Stimulated activated effector memory CD8-positive, alpha-beta T cell treated with anti-CD3 and anti-CD28 coated beads, Interleukin-12 subunit alpha, Interleukin-12 subunit beta, amount 100 ng/mL, for 72 hours (primary cell): ENCODE results near the gene XDH.
A peak's percentile ranks its signal among the peaks of the same experiment; 100 is the strongest.

Experiments
- ATAC-seq: fragments of 150-1000 bp; cut with Tn5 transposase; 2 replicates; pipeline ENCODE4 v1.10.0; 2021
- DNase-seq, 2 donors: peaks; one replicate each; pipeline ENCODE4 v3.0.0; 2021 to 2022; ENCODE audit warnings: low spot score in 2 of 2
- H3K27ac Mint-ChIP-seq: one replicate; pipeline ENCODE4 v1.8.0; 2022; ENCODE audit warnings: mild to moderate bottlenecking, mixed read lengths
- H3K36me3 Mint-ChIP-seq: one replicate; pipeline ENCODE4 v1.8.0; 2022; ENCODE audit warnings: mild to moderate bottlenecking, mixed read lengths
- H3K4me1 Mint-ChIP-seq: one replicate; pipeline ENCODE4 v1.8.0; 2022; ENCODE audit warnings: mixed read lengths
- H3K4me3 Mint-ChIP-seq: one replicate; pipeline ENCODE4 v1.8.0; 2022; ENCODE audit warnings: mild to moderate bottlenecking, mixed read lengths
- H3K9me3 Mint-ChIP-seq: one replicate; pipeline ENCODE4 v1.8.0; 2022; ENCODE audit warnings: mixed read lengths

Gene XDH

DNA sequence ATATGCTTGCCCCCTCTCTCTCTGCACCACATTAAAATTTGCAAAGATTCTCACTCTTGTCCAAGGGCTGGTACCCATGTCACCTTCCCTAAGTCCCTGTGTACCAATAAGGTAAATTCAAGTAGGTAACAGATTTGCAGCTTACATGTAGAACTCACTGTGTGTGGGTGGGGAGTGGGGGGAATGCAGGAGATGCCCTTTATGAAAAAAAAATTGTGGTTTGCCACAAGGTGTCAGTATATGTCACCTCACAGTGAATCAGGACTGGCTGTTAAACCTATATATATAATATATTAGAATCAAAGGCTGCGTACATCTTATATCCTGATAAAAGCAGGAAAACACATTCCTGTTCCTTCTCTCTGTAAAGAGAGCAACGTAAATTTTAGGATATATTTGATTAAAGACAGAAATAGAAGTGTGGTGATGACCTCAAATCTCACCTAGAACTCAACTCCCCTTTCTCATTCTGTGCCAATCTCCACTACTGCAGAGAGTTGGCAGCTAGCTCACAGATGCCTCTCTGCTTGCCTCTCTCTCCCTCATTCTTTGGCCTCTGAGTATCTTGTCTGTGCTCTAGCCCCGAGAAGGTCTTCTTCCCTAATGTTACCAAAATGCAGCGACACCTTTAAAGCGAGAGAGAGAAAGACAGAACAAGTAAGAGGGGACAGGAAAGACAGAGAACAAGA is 536 bp downstream of the XDH start:
- Mint-ChIP-seq H3K4me3 (no peak overlapping the region), H3K4me1 (peaks cover 13% of the 10 kb centered on the region), H3K9me3 (peaks cover 2% of the 10 kb centered on the region), H3K36me3 (no peaks in the 10 kb centered on the region), H3K27ac (no peak overlapping the region)
- ATAC-seq (peak; percentile 68), DNase-seq (no peak)

DNA sequence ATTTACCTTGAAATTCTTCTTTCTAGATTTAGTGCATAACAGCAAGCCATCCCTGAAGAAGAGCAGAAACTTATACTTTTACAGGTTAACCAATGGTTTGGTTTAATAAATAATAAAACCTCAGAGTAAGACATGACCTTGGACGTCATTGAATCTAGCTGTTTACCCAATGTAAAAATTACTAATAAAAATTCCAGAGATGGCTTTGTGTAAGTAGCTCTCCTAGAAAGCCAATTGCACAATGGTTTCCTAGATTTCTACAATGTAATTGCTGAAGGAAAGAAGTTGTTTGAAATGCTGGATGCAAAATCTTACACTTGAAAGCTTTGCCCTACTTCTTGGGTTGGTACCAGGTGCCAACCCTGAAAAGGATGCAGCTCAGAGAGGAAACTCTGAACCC is 1.5 kb downstream of the XDH start:
- Mint-ChIP-seq H3K36me3 (no peaks in the 10 kb centered on the region), H3K27ac (no peak overlapping the region)

DNA sequence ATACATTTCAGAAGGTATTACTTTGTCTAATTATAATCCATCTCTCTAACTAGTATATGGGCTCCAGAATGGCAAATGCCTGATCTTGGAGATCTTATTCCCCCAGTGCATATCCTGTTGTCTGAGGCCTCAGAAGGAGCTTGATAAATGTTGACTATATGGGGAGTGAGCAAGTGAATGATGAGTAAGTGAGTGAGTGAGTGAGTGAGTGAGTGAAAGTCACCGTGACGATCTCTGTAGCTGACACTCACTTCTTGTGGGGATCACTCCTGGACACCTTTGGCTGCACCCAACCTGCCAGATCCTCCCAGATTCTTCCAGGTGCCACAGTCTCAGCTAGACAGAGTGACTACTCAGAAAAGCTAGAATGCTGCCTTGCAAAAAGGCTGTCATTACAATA is 2.8 kb downstream of the XDH start:
- Mint-ChIP-seq H3K9me3 (no peaks in the 10 kb centered on the region), H3K36me3 (no peaks in the 10 kb centered on the region), H3K4me1 (peaks cover 11% of the 10 kb centered on the region), H3K27ac (no peak overlapping the region), H3K4me3 (no peak overlapping the region)
- DNase-seq = no peak
- ATAC-seq = peak; percentile 73

More for the DNA sequence above, 1.5 kb downstream of the XDH start:
- Mint-ChIP-seq H3K4me1 (peaks cover 13% of the 10 kb centered on the region), H3K4me3 (no peak overlapping the region), H3K9me3 (no peaks in the 10 kb centered on the region)
- DNase-seq (no peak), ATAC-seq (no peak)

DNA sequence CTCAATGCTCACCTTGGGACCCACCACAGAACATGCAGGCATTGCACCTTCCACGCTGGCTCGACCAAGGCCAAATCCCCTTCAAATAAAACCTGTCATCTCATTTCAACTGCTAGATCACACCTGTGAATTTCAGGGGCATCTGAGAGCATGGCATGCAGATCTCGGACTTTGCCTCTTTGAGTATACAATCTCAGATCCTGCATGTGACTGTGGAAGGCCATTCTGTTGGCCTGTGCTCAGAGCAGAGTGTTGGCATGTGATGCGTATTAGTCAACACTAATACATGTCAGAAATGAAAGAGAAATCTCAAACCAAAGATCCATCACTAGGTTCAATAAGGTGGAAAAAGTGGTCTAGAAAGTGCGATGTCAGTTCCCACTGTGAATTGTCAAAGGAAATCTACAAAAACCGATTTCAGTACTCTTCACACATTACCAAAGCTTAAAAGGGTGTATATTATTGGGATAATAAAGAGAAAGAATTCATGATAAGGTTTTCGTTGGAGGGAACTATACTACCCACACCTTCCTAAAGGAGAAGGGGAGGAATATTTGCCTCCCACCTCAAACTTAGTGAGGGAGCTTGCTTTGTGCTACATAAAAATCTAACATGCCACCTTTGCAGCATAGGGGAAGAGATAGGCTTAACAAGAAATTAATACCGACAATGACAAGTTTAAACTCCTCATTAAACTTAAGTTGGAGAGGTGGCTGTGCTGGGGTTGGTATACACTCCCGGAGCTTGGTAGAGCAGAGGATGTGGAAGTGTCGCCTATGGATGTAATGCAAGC is 7.8 kb downstream of the XDH start:
- peak in 1 of 2 donors; percentile 22 for DNase-seq
- H3K4me3 Mint-ChIP-seq = no peak overlapping the region
- no peak overlapping the region for H3K27ac Mint-ChIP-seq
- H3K36me3 Mint-ChIP-seq = no peaks in the 10 kb centered on the region
- ATAC-seq = no peak
- H3K9me3 Mint-ChIP-seq = no peaks in the 10 kb centered on the region
- no peaks in the 10 kb centered on the region for H3K4me1 Mint-ChIP-seq

DNA sequence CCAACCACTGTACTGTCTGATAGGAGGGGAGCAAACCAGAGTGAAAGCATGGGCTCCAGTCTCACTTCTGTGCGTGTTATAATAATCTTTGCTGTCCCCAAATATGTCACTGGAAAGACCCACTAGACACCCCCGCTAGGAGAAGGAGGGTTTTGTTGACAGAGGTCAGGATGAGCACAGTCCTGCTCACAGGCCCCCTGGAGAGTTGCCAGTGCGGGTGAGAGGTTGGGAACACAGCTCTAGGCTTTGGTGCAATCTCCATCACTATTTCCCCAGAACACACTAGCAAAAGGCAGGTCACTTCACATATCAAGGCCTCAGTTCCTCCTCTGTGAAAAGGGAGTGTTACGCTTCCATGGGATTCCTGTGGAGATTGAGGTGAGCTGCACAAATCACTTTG is 9.7 kb downstream of the XDH start:
- Mint-ChIP-seq H3K4me1 (no peaks in the 10 kb centered on the region), H3K27ac (no peak overlapping the region), H3K9me3 (no peaks in the 10 kb centered on the region), H3K4me3 (no peak overlapping the region), H3K36me3 (no peaks in the 10 kb centered on the region)
- no peak for ATAC-seq
- DNase-seq = peak in 1 of 2 donors; percentile 23

DNA sequence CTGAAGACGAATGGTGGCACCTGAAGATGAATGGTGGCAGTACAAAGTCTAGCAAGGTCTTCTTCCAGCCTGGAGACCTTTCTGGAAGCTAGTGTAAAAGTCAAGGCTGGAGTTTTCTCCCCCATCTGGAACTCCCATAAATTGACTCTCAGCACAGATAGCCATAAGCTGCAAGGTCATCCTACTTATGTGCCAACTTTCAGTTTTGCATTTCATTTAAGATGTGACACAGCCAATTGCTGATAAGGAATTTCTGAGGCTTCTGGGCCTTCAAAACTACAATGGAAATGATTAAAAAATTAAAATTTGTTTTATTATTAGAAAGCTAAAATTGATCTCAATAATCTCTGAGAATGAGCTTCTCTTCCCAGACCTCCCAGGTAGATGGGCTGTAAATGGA is 10.2 kb downstream of the XDH start:
- Mint-ChIP-seq H3K36me3 (no peaks in the 10 kb centered on the region), H3K9me3 (no peaks in the 10 kb centered on the region), H3K4me1 (no peaks in the 10 kb centered on the region), H3K27ac (no peak overlapping the region), H3K4me3 (no peak overlapping the region)
- no peak for ATAC-seq
- DNase-seq = peak in 1 of 2 donors; percentile 4

DNA sequence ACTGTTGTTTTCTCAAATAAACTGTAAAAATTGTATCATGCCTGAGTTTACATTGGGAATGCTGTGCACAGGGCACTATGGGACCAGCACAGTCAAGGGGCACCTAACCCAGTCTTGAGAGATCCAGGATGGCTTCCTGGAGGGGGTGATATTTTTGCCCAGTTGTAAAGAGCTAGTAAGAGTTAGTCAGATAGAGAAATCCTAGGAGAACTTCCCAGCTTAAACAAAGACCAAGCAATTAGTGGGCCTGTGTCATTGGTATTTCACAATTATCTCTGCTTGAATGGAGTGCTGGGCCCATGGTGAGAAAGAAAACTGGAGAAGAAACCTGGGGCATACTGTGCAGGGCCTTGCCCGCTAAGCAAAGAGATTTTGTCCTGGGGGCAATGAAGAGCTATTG is 12.2 kb downstream of the XDH start:
- DNase-seq (no peak), ATAC-seq (no peak)
- no peaks in the 10 kb centered on the region for H3K4me1 Mint-ChIP-seq
- H3K9me3 Mint-ChIP-seq = peaks cover 3% of the 10 kb centered on the region
- H3K27ac Mint-ChIP-seq = no peak overlapping the region
- H3K4me3 Mint-ChIP-seq = no peak overlapping the region
- no peaks in the 10 kb centered on the region for H3K36me3 Mint-ChIP-seq

DNA sequence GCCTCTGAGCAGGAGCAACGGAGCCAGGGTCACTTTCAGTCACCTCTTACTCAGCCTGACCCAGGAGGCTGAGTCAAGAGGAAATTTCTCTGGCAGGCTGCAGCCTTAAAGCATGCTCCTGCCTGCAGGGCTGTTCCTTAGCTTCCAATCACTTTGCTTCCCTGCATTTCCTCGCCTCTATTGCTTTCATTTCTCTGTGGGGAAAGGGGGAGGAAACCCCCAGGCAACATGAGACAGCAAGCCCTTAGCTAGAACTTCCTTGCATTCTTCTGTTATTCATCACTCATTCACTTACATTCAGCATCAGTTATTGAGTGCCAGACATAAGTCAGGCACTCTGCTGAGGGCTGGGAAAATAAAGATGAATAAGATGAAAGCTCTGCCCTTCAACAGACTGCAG is 13.0 kb downstream of the XDH start:
- Mint-ChIP-seq H3K27ac (no peak overlapping the region), H3K4me1 (no peaks in the 10 kb centered on the region), H3K4me3 (no peak overlapping the region), H3K9me3 (peaks cover 3% of the 10 kb centered on the region), H3K36me3 (no peaks in the 10 kb centered on the region)
- no peak for ATAC-seq
- no peak for DNase-seq

DNA sequence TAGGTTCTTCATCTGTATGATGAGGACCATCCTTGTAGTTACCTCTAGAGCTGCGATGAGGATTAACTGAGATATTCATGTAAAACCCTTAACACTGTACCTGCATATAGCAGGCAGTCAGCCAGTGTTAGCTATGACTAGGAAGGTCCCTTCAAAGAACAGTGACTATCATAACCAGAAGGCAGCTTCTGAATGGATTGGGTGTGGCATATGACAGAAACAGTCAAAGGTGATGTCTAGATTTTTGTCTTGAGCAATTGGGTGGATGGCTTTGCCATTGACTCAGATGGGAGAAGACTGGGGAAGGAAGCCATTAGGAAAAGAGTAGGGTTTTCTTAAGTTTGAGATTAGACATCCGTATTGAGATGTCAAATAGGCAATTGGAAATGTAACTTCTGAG is 15.7 kb downstream of the XDH start:
- Mint-ChIP-seq H3K27ac (no peak overlapping the region), H3K4me3 (no peak overlapping the region), H3K9me3 (peaks cover 3% of the 10 kb centered on the region), H3K36me3 (no peaks in the 10 kb centered on the region), H3K4me1 (no peaks in the 10 kb centered on the region)
- no peak for DNase-seq
- no peak for ATAC-seq

DNA sequence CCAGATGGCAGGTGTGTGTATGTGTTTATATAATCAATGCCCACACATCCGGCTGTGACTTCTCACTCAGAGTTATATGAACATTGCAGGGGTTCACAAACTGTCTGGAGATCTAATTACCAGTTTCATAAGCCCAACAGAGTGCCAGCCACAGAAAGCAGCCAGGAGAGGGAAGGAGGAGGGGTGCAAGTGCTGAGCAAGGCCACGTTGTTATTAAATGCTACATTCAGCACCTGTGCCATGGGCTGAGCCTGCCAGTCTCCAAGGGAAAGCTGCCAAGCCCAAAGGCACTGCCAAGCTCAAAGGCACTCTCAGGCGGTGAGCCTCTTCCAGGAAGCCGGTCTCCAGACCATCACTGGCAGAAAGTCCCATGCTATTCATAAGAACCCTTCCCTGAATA is 17.4 kb downstream of the XDH start:
- ATAC-seq (no peak), DNase-seq (no peak)
- H3K27ac Mint-ChIP-seq = no peak overlapping the region
- no peaks in the 10 kb centered on the region for H3K36me3 Mint-ChIP-seq
- H3K4me3 Mint-ChIP-seq = no peak overlapping the region
- peaks cover 3% of the 10 kb centered on the region for H3K9me3 Mint-ChIP-seq
- no peaks in the 10 kb centered on the region for H3K4me1 Mint-ChIP-seq

DNA sequence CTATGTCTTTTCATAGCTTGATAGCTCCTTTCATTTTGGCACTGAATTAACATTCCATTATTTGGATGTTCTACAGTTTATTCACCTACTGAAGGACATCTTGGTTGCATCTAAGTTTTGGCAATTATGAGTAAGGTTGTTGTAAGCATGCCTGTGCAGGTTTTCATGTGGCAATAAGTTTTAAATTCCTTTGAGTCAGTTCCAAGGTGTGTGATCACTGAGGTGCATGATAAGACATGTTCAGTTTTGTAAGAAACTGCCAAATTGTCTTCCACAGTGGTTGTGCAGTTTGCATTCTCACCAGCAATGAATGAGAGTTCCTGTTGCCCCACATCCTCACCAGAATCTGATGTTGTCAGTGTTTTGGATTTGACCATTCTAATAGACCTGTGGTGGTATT is 24.2 kb downstream of the XDH start:
- no peaks in the 10 kb centered on the region for H3K36me3 Mint-ChIP-seq
- no peaks in the 10 kb centered on the region for H3K4me1 Mint-ChIP-seq
- ATAC-seq (no peak), DNase-seq (peak in 1 of 2 donors; percentile 8)
- H3K9me3 Mint-ChIP-seq = no peaks in the 10 kb centered on the region
- no peak overlapping the region for H3K4me3 Mint-ChIP-seq
- no peak overlapping the region for H3K27ac Mint-ChIP-seq

DNA sequence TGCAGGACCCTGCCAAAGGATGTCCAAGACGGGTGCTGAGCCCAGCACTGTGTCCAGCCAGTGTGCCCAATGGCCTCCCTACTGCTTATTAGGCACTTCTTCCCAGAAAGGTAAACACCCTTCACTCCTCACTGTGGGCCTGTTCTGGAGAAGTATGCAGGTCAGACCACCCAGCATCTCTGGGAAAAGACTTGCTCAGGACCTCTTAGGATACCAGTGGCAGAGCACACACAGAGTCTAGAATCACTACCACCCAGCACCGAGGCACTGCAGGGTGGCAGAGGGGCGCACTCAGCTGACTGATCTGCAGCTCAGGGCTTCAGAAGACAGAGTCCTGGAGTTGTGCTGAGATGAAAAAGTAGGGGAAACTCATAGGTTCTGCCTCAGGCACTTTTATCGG is 25.8 kb downstream of the XDH start:
- peak in 1 of 2 donors; percentile 37 for DNase-seq
- no peak overlapping the region for H3K27ac Mint-ChIP-seq
- no peaks in the 10 kb centered on the region for H3K4me1 Mint-ChIP-seq
- peak; percentile 5 for ATAC-seq
- no peaks in the 10 kb centered on the region for H3K36me3 Mint-ChIP-seq
- H3K9me3 Mint-ChIP-seq = no peaks in the 10 kb centered on the region
- H3K4me3 Mint-ChIP-seq = no peak overlapping the region

DNA sequence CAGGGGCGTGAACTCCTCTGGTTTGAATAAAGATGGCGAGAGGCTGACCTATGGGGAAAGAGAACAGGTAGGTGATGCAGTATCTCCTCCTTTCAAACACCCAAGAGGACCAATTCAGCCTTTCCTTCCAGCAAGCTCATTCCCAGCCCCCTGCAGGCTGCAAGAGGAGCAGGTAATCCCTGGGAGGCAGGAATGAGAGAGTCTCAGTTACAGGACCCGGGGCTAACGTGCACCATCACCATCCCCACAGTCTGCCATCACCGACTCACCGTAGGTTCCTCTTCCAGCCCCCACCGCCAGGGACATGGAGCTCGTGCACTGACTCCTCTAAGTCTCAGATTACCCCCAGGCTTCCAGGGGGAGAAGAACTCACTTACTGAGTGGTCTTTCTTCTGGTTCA is 26.7 kb downstream of the XDH start:
- no peaks in the 10 kb centered on the region for H3K4me1 Mint-ChIP-seq
- DNase-seq = peak in 1 of 2 donors; percentile 28
- no peaks in the 10 kb centered on the region for H3K9me3 Mint-ChIP-seq
- no peaks in the 10 kb centered on the region for H3K36me3 Mint-ChIP-seq
- H3K4me3 Mint-ChIP-seq = no peak overlapping the region
- ATAC-seq = no peak
- H3K27ac Mint-ChIP-seq = no peak overlapping the region

DNA sequence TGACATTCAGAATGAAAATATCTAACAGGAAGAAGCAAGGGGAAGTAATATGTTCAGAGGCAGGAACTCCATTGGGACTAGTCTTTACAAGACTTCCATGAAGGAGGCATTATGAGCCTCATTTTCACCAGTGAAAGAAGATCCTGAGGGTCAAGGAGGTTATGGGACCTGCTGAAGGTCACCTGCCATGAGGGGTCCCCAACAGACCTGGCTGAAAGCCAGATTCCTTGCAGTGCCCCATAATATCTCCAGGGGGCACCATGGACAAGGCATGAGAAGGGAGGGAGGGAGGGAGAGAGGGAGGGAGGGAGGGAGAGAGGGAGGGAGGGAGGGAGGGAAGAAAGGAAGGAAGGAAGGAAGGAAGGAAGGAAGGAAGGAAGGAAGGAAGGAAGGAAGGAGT is 27.9 kb downstream of the XDH start:
- Mint-ChIP-seq H3K9me3 (no peaks in the 10 kb centered on the region), H3K4me1 (peaks cover 6% of the 10 kb centered on the region), H3K4me3 (no peak overlapping the region), H3K36me3 (no peaks in the 10 kb centered on the region), H3K27ac (no peak overlapping the region)
- DNase-seq (peak in 1 of 2 donors; percentile 39), ATAC-seq (no peak)

DNA sequence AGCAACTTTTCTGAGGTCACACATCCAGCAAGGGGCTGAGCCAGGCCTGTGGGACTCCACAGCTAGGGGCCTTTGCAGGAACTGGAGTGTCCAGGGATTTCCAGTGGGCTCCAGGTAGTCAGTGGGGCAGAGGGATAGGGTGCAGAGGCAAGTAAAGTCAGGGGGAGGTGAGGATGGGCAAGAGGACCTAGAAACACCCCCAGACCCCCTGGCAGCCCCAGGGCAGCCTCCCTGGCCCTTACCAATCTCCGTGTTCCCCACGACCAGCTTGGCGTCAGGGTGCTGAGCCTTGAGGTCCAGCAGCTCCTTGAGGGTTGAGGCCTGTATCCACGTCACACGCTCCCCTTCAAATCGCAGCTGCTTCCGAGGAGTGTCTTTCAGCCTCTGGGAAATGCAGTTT is 28.4 kb downstream of the XDH start:
- H3K4me3 Mint-ChIP-seq = no peak overlapping the region
- H3K36me3 Mint-ChIP-seq = no peaks in the 10 kb centered on the region
- ATAC-seq = no peak
- no peaks in the 10 kb centered on the region for H3K9me3 Mint-ChIP-seq
- peaks cover 7% of the 10 kb centered on the region for H3K4me1 Mint-ChIP-seq
- DNase-seq = peak in 1 of 2 donors; percentile 25
- H3K27ac Mint-ChIP-seq = no peak overlapping the region

DNA sequence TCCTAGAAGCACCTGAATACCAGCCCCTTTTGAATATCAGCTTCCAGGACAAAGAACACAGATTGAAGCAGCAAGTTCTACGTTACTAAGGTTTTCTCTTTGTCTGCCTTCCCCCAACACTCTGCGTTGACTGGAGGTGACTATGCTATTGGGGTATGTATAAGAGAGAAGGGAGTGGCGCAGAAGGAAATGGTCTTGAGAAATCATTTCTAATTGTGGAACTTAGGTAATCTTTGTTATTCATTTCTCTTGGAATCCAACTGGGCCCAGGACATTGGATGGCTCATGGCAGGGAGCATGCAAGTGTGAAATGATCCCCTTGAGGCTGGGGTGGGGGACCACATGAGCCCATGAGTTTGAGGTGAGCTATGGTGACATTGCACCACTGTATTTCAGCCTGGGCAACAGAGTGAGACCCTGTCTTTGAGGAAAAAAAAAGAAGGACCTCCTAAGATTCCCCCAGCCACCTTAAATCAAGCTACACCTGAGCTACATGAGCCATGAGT is 29.7 kb downstream of the XDH start:
- H3K4me1 Mint-ChIP-seq = peaks cover 7% of the 10 kb centered on the region
- no peak for DNase-seq
- no peaks in the 10 kb centered on the region for H3K9me3 Mint-ChIP-seq
- no peak for ATAC-seq
- H3K36me3 Mint-ChIP-seq = no peaks in the 10 kb centered on the region
- no peak overlapping the region for H3K27ac Mint-ChIP-seq
- H3K4me3 Mint-ChIP-seq = no peak overlapping the region
